ENCODE results near the gene JUP. TPM values are rescaled to one million over a fixed set of nuclear protein-coding genes. Genes with fewer than 3 reads are reported as not detected.

The JUP gene
- total and polyA plus RNA-seq, 2 of the 4 experiments (the other 2 are of a cell fraction) = 12.9 to 27.3 TPM

DNA sequence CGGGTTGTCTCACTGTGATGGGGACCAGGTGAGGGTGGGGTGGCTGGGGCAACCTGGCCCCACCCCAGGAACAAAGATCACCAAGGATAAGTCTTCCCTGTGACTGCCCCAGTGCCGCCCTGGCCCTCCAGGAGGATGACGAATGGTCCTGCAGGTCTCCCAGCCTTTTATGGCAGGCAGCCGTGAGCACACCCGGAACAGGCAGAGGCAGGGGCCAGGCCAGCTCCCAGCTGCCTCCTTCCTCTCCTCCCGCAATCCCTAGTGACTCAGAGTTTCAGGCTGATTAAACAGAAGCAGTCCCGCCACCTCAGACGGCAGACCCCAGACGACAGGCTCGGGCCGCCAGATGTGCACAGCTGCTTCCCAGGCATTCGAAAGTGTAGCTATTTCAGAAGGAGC, 13.3 kb downstream of the JUP start:
- no peaks in the 10 kb centered on the region for H3K9me3 ChIP-seq (ENCODE audit: control insufficient read depth, insufficient read depth, low read length)
- TF ChIP-seq RCOR1 (IDR thresholded peaks at IDR 0.05; ENCODE audit: insufficient replicate concordance, low read length) = peak; percentile 55
- TF ChIP-seq, protein P1, sequence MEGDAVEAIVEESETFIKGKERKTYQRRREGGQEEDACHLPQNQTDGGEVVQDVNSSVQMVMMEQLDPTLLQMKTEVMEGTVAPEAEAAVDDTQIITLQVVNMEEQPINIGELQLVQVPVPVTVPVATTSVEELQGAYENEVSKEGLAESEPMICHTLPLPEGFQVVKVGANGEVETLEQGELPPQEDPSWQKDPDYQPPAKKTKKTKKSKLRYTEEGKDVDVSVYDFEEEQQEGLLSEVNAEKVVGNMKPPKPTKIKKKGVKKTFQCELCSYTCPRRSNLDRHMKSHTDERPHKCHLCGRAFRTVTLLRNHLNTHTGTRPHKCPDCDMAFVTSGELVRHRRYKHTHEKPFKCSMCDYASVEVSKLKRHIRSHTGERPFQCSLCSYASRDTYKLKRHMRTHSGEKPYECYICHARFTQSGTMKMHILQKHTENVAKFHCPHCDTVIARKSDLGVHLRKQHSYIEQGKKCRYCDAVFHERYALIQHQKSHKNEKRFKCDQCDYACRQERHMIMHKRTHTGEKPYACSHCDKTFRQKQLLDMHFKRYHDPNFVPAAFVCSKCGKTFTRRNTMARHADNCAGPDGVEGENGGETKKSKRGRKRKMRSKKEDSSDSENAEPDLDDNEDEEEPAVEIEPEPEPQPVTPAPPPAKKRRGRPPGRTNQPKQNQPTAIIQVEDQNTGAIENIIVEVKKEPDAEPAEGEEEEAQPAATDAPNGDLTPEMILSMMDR (conservative IDR thresholded peaks at IDR 0.05; ENCODE audit: low read depth, low read length) = no peak
- TF ChIP-seq MAZ (IDR thresholded peaks at IDR 0.05; ENCODE audit: borderline replicate concordance, low read depth, low read length) = peak; percentile 68; the same call in 1 of the 2 replicates
- TF ChIP-seq BHLHE40 (IDR thresholded peaks at IDR 0.05; ENCODE audit: low read depth, low read length) = peak; percentile 27; the same call in 1 of the 2 replicates
- 0 out of 2 replicates have a peak, but pooled peaks have one; percentile 29 for TF ChIP-seq MXI1 (IDR thresholded peaks at IDR 0.05; ENCODE audit: borderline replicate concordance, low read depth, low read length)
- TF ChIP-seq, protein P2, sequence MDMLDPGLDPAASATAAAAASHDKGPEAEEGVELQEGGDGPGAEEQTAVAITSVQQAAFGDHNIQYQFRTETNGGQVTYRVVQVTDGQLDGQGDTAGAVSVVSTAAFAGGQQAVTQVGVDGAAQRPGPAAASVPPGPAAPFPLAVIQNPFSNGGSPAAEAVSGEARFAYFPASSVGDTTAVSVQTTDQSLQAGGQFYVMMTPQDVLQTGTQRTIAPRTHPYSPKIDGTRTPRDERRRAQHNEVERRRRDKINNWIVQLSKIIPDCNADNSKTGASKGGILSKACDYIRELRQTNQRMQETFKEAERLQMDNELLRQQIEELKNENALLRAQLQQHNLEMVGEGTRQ (IDR thresholded peaks at IDR 0.05; ENCODE audit: low read depth, low read length) = no peak
- TF ChIP-seq CEBPB (IDR thresholded peaks at IDR 0.05; ENCODE audit: low read depth, low read length) = peak; percentile 35; the same call in 1 of the 2 replicates
- TF ChIP-seq POLR2A (IDR thresholded peaks at IDR 0.05; ENCODE audit: low read depth, low read length) = no peak
- peak; percentile 77; the same call in 1 of the 2 replicates for TF ChIP-seq FOS (IDR thresholded peaks at IDR 0.05; ENCODE audit: low read depth, low read length)
- no peak for TF ChIP-seq NFE2L2 (IDR thresholded peaks at IDR 0.05; ENCODE audit: low read depth, low read length)
- no peak for TF ChIP-seq SMC3 (IDR thresholded peaks at IDR 0.05; ENCODE audit: low read depth, low read length)
- peak; percentile 10; the same call in 1 of the 2 replicates for TF ChIP-seq RAD21 (IDR thresholded peaks at IDR 0.05; ENCODE audit: low read length)
- no peak for TF ChIP-seq CHD1 (IDR thresholded peaks at IDR 0.05; ENCODE audit: low read depth, low read length)
- peak overlapping the region; percentile 82 for H2BK20ac ChIP-seq (ENCODE audit: low read depth, low read length)
- no TSS peak for BruUV-seq (replicated peaks)
- H3K4me2 ChIP-seq (ENCODE audit: low read depth, low read length) = peak overlapping the region; percentile 4; the same call in 1 of the 2 replicates
- H2AK9ac ChIP-seq (replicated peaks; ENCODE audit: low read depth, low read length, poor library complexity) = peak overlapping the region; percentile 60
- peak overlapping the region; percentile 91 for H3K4ac ChIP-seq (ENCODE audit: low read depth, low read length)
- intact Hi-C loops (cut with micrococcal nuclease) (no loop called here), in situ Hi-C loops (cut with MboI; ENCODE audit: low sequenced_read_pairs) (no loop called here), dilution Hi-C loops (cut with HindIII; ENCODE audit: low sequenced_read_pairs, unreplicated experiment) (no loop called here)
- peak overlapping the region; percentile 49 for H2BK5ac ChIP-seq (ENCODE audit: low read depth, low read length, poor library complexity, severe bottlenecking)
- peak; percentile 78 for ATAC-seq (ENCODE audit: low read depth)
- no peak overlapping the region for H3K56ac ChIP-seq (ENCODE audit: extremely low read depth, insufficient read depth, low read length)
- peaks cover 14 to 53% of the 10 kb centered on the region in 2 experiments; a peak in 3 of 4 replicates for H3K79me1 ChIP-seq (ENCODE audit: low read depth in 1 of 2, low read length in 2 of 2)
- H2AFZ ChIP-seq (replicated peaks; ENCODE audit: low read length, poor library complexity) = peak overlapping the region; percentile 72
- peak overlapping the region; percentile 86 for H4K91ac ChIP-seq (ENCODE audit: insufficient read depth, low read depth, low read length)
- peak overlapping the region; percentile 17 for H3K18ac ChIP-seq (ENCODE audit: low read depth, low read length)
- no CpG with 5 or more reads among the region's 12 CpGs for WGBS, 2 experiments (ENCODE audit: extremely low coverage in 2 of 2, insufficient read length in 1 of 2)
- peaks cover 46% of the 10 kb centered on the region for H3K36me3 ChIP-seq (ENCODE audit: control insufficient read depth, insufficient read depth, low read length)
- peaks cover 24% of the 10 kb centered on the region for H3K4me1 ChIP-seq (ENCODE audit: control insufficient read depth, insufficient read depth, low read length)
- H3K27ac ChIP-seq (ENCODE audit: insufficient read depth, low read length) = peak overlapping the region; percentile 17
- ChIA-PET POLR2A (ENCODE audit: unreplicated experiment) (interaction anchor here (0.5 to 1.3 kb wide), 2 partner anchors 13 to 19 kb away, joined by 3 read pairs; partner anchors contain the start of gene JUP), CTCF (interaction anchor here (0.8 to 1.2 kb wide), 3 partner anchors 13 to 29 kb away, joined by 3 to 12 read pairs (median 5); partner anchors contain the start of gene JUP)
- H3K9me1 ChIP-seq (ENCODE audit: insufficient read depth, low read length) = peaks cover 24% of the 10 kb centered on the region
- H3K9ac ChIP-seq (ENCODE audit: low read depth, low read length) = no peak overlapping the region
- H3K27me3 ChIP-seq (ENCODE audit: control insufficient read depth, insufficient read depth, low read length) = no peaks in the 10 kb centered on the region
- H2AK5ac ChIP-seq (ENCODE audit: low read depth, low read length) = peak overlapping the region; percentile 94
- peak; percentile 91 for DNase-seq
- peaks cover 31% of the 10 kb centered on the region for H4K20me1 ChIP-seq (ENCODE audit: insufficient read depth, low read length)
- H3K23ac ChIP-seq (ENCODE audit: low read depth, low read length) = peak overlapping the region; percentile 7; the same call in 1 of the 2 replicates
- H3K4me3 ChIP-seq (ENCODE audit: insufficient read depth, low read depth, low read length) = no peak overlapping the region
- H3K14ac ChIP-seq (replicated peaks; ENCODE audit: low read depth, low read length) = peak overlapping the region; percentile 70
- peak overlapping the region; percentile 86; the same call in 2 of the 3 replicates for H2BK15ac ChIP-seq (ENCODE audit: low read depth, low read length)
- H2BK120ac ChIP-seq (ENCODE audit: low read depth, low read length) = peak overlapping the region; percentile 75
- peak overlapping the region; percentile 26 for H4K5ac ChIP-seq (ENCODE audit: low read depth, low read length)
- H4K8ac ChIP-seq (ENCODE audit: low read depth in 2 of 2, low read length in 2 of 2) = peak overlapping the region; percentile 81 to 83
